Measurements from ENCODE around the gene ACSM6.
"Not testable (repeated sequence)": the region's sequence is repeated elsewhere in the genome, so short reads cannot be mapped to it uniquely, and the experiment has no call there.

Gene ACSM6

GRCh38 chr10:95193944-95194343 lies at the start of gene ACSM6:
ACSM6 (plus strand) TSS chr10:95194238; CDS start chr10:95194486, 248 bp downstream.
- no peak for DNase-seq

- no peak for DNase-seq
Observed at GRCh38 chr10:95168694-95169093, 25.3 kb upstream of the ACSM6 start.

- DNase-seq, result no peak
Observed at GRCh38 chr10:95169522-95169921, 24.5 kb upstream of the ACSM6 start.

- no peak for DNase-seq
Observed at GRCh38 chr10:95170790-95171189, 23.2 kb upstream of the ACSM6 start.

- no peak for DNase-seq
Observed at GRCh38 chr10:95171336-95171735, 22.7 kb upstream of the ACSM6 start.

GRCh38 chr10:95172851-95173250 lies 21.2 kb upstream of the ACSM6 start:
- no peak for DNase-seq

GRCh38 chr10:95176101-95176500 lies 17.9 kb upstream of the ACSM6 start:
- DNase-seq, result no peak

GRCh38 chr10:95177429-95177828 lies 16.6 kb upstream of the ACSM6 start:
- DNase-seq, result no peak

GRCh38 chr10:95178266-95178665 lies 15.8 kb upstream of the ACSM6 start:
- no peak for DNase-seq

- DNase-seq, result no peak
Observed at GRCh38 chr10:95178797-95179196, 15.2 kb upstream of the ACSM6 start.

- no peak for DNase-seq
Observed at GRCh38 chr10:95181726-95182125, 12.3 kb upstream of the ACSM6 start.

GRCh38 chr10:95183271-95184230 lies 10.5 kb upstream of the ACSM6 start:
- DNase-seq, result peak; percentile 49

- no peak for DNase-seq
Observed at GRCh38 chr10:95187617-95188016, 6.4 kb upstream of the ACSM6 start.

GRCh38 chr10:95188593-95188992 lies 5.4 kb upstream of the ACSM6 start:
- no peak for DNase-seq

- no peak for DNase-seq
Observed at GRCh38 chr10:95196046-95196445, 2.0 kb downstream of the ACSM6 start.

- DNase-seq, result no peak
Observed at GRCh38 chr10:95201736-95202135, 7.7 kb downstream of the ACSM6 start.

- not testable (repeated sequence) for DNase-seq
Observed at GRCh38 chr10:95202865-95203264, 8.8 kb downstream of the ACSM6 start.

- DNase-seq, result no peak
Observed at GRCh38 chr10:95208702-95209391, 14.8 kb downstream of the ACSM6 start.

- DNase-seq, result no peak
Observed at GRCh38 chr10:95209509-95210127, 15.6 kb downstream of the ACSM6 start.

GRCh38 chr10:95211606-95212279 lies 17.7 kb downstream of the ACSM6 start:
- no peak for DNase-seq

- no peak for DNase-seq
Observed at GRCh38 chr10:95214369-95214768, 20.3 kb downstream of the ACSM6 start.

GRCh38 chr10:95214793-95215192 lies 20.8 kb downstream of the ACSM6 start:
- DNase-seq, result no peak

GRCh38 chr10:95217476-95217875 lies 23.4 kb downstream of the ACSM6 start:
- no peak for DNase-seq

Data from NCI-H1048 (cell line).